ENCODE results near the gene SEPTIN8. TPM values are rescaled to one million over a fixed set of nuclear protein-coding genes. Genes with fewer than 3 reads are reported as not detected.

The SEPTIN8 gene
- total and polyA plus RNA-seq, 3 experiments from 2014 or later = 2.8 to 38.1 (median 34.5) TPM

- ChIA-PET POLR2A (interaction anchor here (0.8 to 2.2 kb wide), 2 partner anchors 11 kb away, joined by 3 to 29 read pairs; partner anchors contain the start of gene KIF3A), CTCF (interaction anchor here (4.4 kb wide), 1 partner anchor 71 kb away, joined by 29 read pairs; no protein-coding TSS in a partner anchor)
- H3K36me3 Mint-ChIP-seq = peaks cover 0 to 20% (median 3%) of the 10 kb centered on the region in 3 donors
- no peaks in the 10 kb centered on the region for H3K9me3 ChIP-seq (ENCODE audit: low read length)
- no peaks in the 10 kb centered on the region for H3K27me3 ChIP-seq (ENCODE audit: insufficient read depth, low read length, poor library complexity, severe bottlenecking)
- no peak for DNase-seq
- H3K4me3 Mint-ChIP-seq = peak overlapping the region; percentile 57 to 89 (median 65)
- H3K36me3 ChIP-seq (ENCODE audit: insufficient read depth, low read length) = no peaks in the 10 kb centered on the region
- H3K27ac Mint-ChIP-seq = peak overlapping the region in 7 of 8 donors; percentile 12 to 94 (median 74)
- H3K27me3 Mint-ChIP-seq = no peaks in the 10 kb centered on the region
- H3K27ac ChIP-seq (ENCODE audit: low read depth, low read length) = no peak overlapping the region
- H3K4me3 ChIP-seq (ENCODE audit: low read length) = no peak overlapping the region
- no peaks in the 10 kb centered on the region for H3K4me1 ChIP-seq (ENCODE audit: insufficient read depth, low read length)
- H3K9me3 Mint-ChIP-seq = no peaks in the 10 kb centered on the region
- peaks cover 9 to 29% (median 10%) of the 10 kb centered on the region in 3 donors for H3K4me1 Mint-ChIP-seq
These were observed 28.5 kb downstream of the SEPTIN8 start for GRCh38 chr5:132748522-132749000.

GRCh38 chr5:132747616-132748440, 29.2 kb downstream of the SEPTIN8 start:
- Histone ChIP-seq H3K4me1 (ENCODE audit: insufficient read depth, low read length) (no peaks in the 10 kb centered on the region), H3K27ac (ENCODE audit: low read depth, low read length) (peak overlapping the region; percentile 38), H3K27me3 (ENCODE audit: insufficient read depth, low read length, poor library complexity, severe bottlenecking) (no peaks in the 10 kb centered on the region), H3K4me3 (ENCODE audit: low read length) (peak overlapping the region; percentile 57), H3K36me3 (ENCODE audit: insufficient read depth, low read length) (no peaks in the 10 kb centered on the region), H3K9me3 (ENCODE audit: low read length) (no peaks in the 10 kb centered on the region)
- peaks cover 7 to 29% (median 9%) of the 10 kb centered on the region in 3 donors for H3K4me1 Mint-ChIP-seq
- H3K36me3 Mint-ChIP-seq = peaks cover 0 to 15% (median 1%) of the 10 kb centered on the region in 3 donors
- H3K27me3 Mint-ChIP-seq = peaks cover 0 to 1% of the 10 kb centered on the region in 2 donors
- H3K9me3 Mint-ChIP-seq = no peaks in the 10 kb centered on the region
- CTCF ChIA-PET = interaction anchor here (0.7 to 4.4 kb wide), 19 partner anchors 8 to 136 kb away, joined by 3 to 29 read pairs (median 4); partner anchors contain the start of genes GDF9, KIF3A and UQCRQ
- DNase-seq = peak; percentile 19 to 78 (median 54)
- POLR2A ChIA-PET = interaction anchor here (0.9 to 2.2 kb wide), 5 partner anchors 10 to 216 kb away, joined by 3 to 29 read pairs (median 4); partner anchors contain the start of genes KIF3A and SEPTIN8
- H3K27ac Mint-ChIP-seq = peak overlapping the region in 5 of 8 donors; percentile 56 to 94 (median 74)
- peak overlapping the region; percentile 57 to 89 (median 65) for H3K4me3 Mint-ChIP-seq

GRCh38 chr5:132746954-132747615, 30.0 kb downstream of the SEPTIN8 start, which contains the start of gene CCNI2:
Gene CCNI2 (plus strand): TSS chr5:132747426. CDS start chr5:132747496, 70 bp downstream.
- Mint-ChIP-seq H3K4me1 (peaks cover 7 to 29% (median 9%) of the 10 kb centered on the region in 3 donors), H3K27ac (peak within 1 kb of the TSS; percentile 7 to 94 (median 72)), H3K9me3 (no peaks in the 10 kb centered on the region), H3K4me3 (peak within 1 kb of the TSS; percentile 64 to 93 (median 82)), H3K36me3 (peaks cover 0 to 12% (median 0%) of the 10 kb centered on the region in 3 donors), H3K27me3 (peaks cover 0 to 3% of the 10 kb centered on the region in 2 donors)
- Histone ChIP-seq H3K27me3 (ENCODE audit: insufficient read depth, low read length, poor library complexity, severe bottlenecking) (no peaks in the 10 kb centered on the region), H3K27ac (ENCODE audit: low read depth, low read length) (peak within 1 kb of the TSS; percentile 38), H3K36me3 (ENCODE audit: insufficient read depth, low read length) (no peaks in the 10 kb centered on the region), H3K9me3 (ENCODE audit: low read length) (no peaks in the 10 kb centered on the region), H3K4me1 (ENCODE audit: insufficient read depth, low read length) (no peaks in the 10 kb centered on the region), H3K4me3 (ENCODE audit: low read length) (peak within 1 kb of the TSS; percentile 57)
- CTCF ChIA-PET = interaction anchor here (0.7 to 4.4 kb wide), 19 partner anchors 8 to 136 kb away, joined by 3 to 29 read pairs (median 4); partner anchors contain the start of genes GDF9, KIF3A and UQCRQ
- POLR2A ChIA-PET = interaction anchor here (0.5 to 2.2 kb wide), 6 partner anchors 9 to 308 kb away, joined by 3 to 29 read pairs (median 4); partner anchors contain the start of genes KIF3A and SEPTIN8
- peak; percentile 54 to 82 (median 70) for DNase-seq

GRCh38 chr5:132746592-132746953, 30.5 kb downstream of the SEPTIN8 start:
- Histone ChIP-seq H3K27me3 (ENCODE audit: insufficient read depth, low read length, poor library complexity, severe bottlenecking) (no peaks in the 10 kb centered on the region), H3K4me3 (ENCODE audit: low read length) (peak overlapping the region; percentile 57), H3K36me3 (ENCODE audit: insufficient read depth, low read length) (no peaks in the 10 kb centered on the region), H3K4me1 (ENCODE audit: insufficient read depth, low read length) (no peaks in the 10 kb centered on the region), H3K9me3 (ENCODE audit: low read length) (no peaks in the 10 kb centered on the region), H3K27ac (ENCODE audit: low read depth, low read length) (no peak overlapping the region)
- POLR2A ChIA-PET = interaction anchor here (1.1 to 2.2 kb wide), 4 partner anchors 9 to 217 kb away, joined by 3 to 29 read pairs (median 5); partner anchors contain the start of genes KIF3A and SEPTIN8
- H3K27me3 Mint-ChIP-seq = peaks cover 0 to 4% of the 10 kb centered on the region in 2 donors
- no peak for DNase-seq
- peak overlapping the region; percentile 64 to 93 (median 82) for H3K4me3 Mint-ChIP-seq
- peaks cover 7 to 29% (median 9%) of the 10 kb centered on the region in 3 donors for H3K4me1 Mint-ChIP-seq
- H3K36me3 Mint-ChIP-seq = peaks cover 0 to 9% (median 0%) of the 10 kb centered on the region in 3 donors
- H3K9me3 Mint-ChIP-seq = no peaks in the 10 kb centered on the region
- H3K27ac Mint-ChIP-seq = peak overlapping the region in 6 of 8 donors; percentile 7 to 91 (median 72)
- CTCF ChIA-PET = interaction anchor here (0.7 to 4.4 kb wide), 11 partner anchors 9 to 119 kb away, joined by 3 to 29 read pairs (median 5); partner anchors contain the start of genes GDF9, KIF3A and UQCRQ

DNA sequence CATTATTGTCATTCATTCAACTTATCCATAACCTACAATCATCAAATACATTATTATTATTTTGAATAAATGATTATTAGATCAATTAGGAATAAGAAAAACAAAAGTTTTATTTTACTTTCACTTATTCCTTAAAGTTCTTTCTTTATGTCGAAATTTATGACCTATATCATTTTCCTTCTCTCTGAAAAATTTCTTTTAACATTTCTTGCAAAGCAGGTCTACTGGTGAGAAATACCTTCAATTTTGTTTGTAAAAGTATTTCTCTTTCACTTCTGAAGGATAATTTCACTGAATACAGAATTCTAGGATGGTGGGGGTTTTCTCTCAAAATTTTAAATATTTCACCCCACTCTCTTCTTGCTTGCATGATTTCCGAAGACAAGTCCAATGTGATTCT, 32.4 kb downstream of the SEPTIN8 start:
- H3K4me3 ChIP-seq (ENCODE audit: low read length) = no peak overlapping the region
- no peaks in the 10 kb centered on the region for H3K36me3 ChIP-seq (ENCODE audit: insufficient read depth, low read length)
- Mint-ChIP-seq H3K27me3 (peaks cover 0 to 4% of the 10 kb centered on the region in 2 donors), H3K4me3 (no peak overlapping the region), H3K36me3 (no peaks in the 10 kb centered on the region), H3K4me1 (peaks cover 0 to 13% (median 7%) of the 10 kb centered on the region in 3 donors), H3K27ac (no peak overlapping the region), H3K9me3 (no peaks in the 10 kb centered on the region)
- H3K27ac ChIP-seq (ENCODE audit: low read depth, low read length) = no peak overlapping the region
- DNase-seq = no peak
- H3K9me3 ChIP-seq (ENCODE audit: low read length) = no peaks in the 10 kb centered on the region
- POLR2A ChIA-PET = no interaction called here
- CTCF ChIA-PET = no interaction called here
- H3K27me3 ChIP-seq (ENCODE audit: insufficient read depth, low read length, poor library complexity, severe bottlenecking) = no peaks in the 10 kb centered on the region
- H3K4me1 ChIP-seq (ENCODE audit: insufficient read depth, low read length) = no peaks in the 10 kb centered on the region

DNA sequence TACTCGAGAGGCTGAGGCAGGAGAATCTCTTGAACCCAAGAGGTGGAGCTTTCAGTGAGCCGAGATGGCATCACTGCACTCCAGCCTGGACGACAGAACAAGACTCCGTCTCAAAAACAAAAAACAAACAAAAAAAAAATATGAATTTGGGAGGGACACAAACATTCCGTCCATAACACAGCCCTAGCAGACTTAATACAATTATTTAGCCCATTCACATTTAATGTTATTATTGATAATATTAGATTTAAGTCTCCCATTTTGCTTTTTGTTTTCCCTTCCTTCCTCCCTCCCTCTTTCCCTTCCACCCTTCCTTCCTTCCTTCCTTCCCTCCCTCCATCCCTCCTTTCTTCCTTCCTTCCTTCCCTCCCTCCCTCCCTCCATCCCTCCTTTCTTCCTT, 34.4 kb downstream of the SEPTIN8 start:
- H3K4me1 ChIP-seq (ENCODE audit: insufficient read depth, low read length) = peaks cover 6% of the 10 kb centered on the region
- H3K27ac Mint-ChIP-seq = peak overlapping the region in 1 of 8 donors; percentile 58
- H3K27me3 ChIP-seq (ENCODE audit: insufficient read depth, low read length, poor library complexity, severe bottlenecking) = no peaks in the 10 kb centered on the region
- ChIA-PET CTCF (interaction anchor here (1.9 kb wide), 1 partner anchor 78 kb away, joined by 3 read pairs; no protein-coding TSS in a partner anchor), POLR2A (no interaction called here)
- H3K27ac ChIP-seq (ENCODE audit: low read depth, low read length) = no peak overlapping the region
- H3K4me1 Mint-ChIP-seq = peaks cover 9 to 13% (median 12%) of the 10 kb centered on the region in 3 donors
- no peaks in the 10 kb centered on the region for H3K9me3 Mint-ChIP-seq
- H3K4me3 Mint-ChIP-seq = no peak overlapping the region
- no peaks in the 10 kb centered on the region for H3K9me3 ChIP-seq (ENCODE audit: low read length)
- H3K36me3 ChIP-seq (ENCODE audit: insufficient read depth, low read length) = no peaks in the 10 kb centered on the region
- no peaks in the 10 kb centered on the region for H3K36me3 Mint-ChIP-seq
- H3K27me3 Mint-ChIP-seq = peaks cover 0 to 4% of the 10 kb centered on the region in 2 donors
- H3K4me3 ChIP-seq (ENCODE audit: low read length) = no peak overlapping the region
- DNase-seq = no peak

GRCh38 chr5:132742158-132742557, 34.9 kb downstream of the SEPTIN8 start:
- H3K27ac Mint-ChIP-seq = no peak overlapping the region
- DNase-seq = no peak
- H3K9me3 ChIP-seq (ENCODE audit: low read length) = no peaks in the 10 kb centered on the region
- H3K27ac ChIP-seq (ENCODE audit: low read depth, low read length) = no peak overlapping the region
- H3K4me3 ChIP-seq (ENCODE audit: low read length) = no peak overlapping the region
- no peak overlapping the region for H3K4me3 Mint-ChIP-seq
- H3K27me3 ChIP-seq (ENCODE audit: insufficient read depth, low read length, poor library complexity, severe bottlenecking) = no peaks in the 10 kb centered on the region
- no peaks in the 10 kb centered on the region for H3K9me3 Mint-ChIP-seq
- no peaks in the 10 kb centered on the region for H3K36me3 ChIP-seq (ENCODE audit: insufficient read depth, low read length)
- H3K4me1 Mint-ChIP-seq = peaks cover 13 to 16% (median 16%) of the 10 kb centered on the region in 3 donors
- POLR2A ChIA-PET = no interaction called here
- H3K36me3 Mint-ChIP-seq = peaks cover 0 to 4% (median 0%) of the 10 kb centered on the region in 3 donors
- CTCF ChIA-PET = interaction anchor here (1.9 kb wide), 1 partner anchor 78 kb away, joined by 3 read pairs; no protein-coding TSS in a partner anchor
- peaks cover 7% of the 10 kb centered on the region for H3K4me1 ChIP-seq (ENCODE audit: insufficient read depth, low read length)
- H3K27me3 Mint-ChIP-seq = peaks cover 0 to 4% of the 10 kb centered on the region in 2 donors
